ENCODE data around the gene APEX2. TPM values are rescaled to one million over a fixed set of nuclear protein-coding genes. Genes with fewer than 3 reads are reported as not detected.

Gene APEX2
- total RNA-seq, 1 donor from 2014 or later: 19.6 TPM

DNA sequence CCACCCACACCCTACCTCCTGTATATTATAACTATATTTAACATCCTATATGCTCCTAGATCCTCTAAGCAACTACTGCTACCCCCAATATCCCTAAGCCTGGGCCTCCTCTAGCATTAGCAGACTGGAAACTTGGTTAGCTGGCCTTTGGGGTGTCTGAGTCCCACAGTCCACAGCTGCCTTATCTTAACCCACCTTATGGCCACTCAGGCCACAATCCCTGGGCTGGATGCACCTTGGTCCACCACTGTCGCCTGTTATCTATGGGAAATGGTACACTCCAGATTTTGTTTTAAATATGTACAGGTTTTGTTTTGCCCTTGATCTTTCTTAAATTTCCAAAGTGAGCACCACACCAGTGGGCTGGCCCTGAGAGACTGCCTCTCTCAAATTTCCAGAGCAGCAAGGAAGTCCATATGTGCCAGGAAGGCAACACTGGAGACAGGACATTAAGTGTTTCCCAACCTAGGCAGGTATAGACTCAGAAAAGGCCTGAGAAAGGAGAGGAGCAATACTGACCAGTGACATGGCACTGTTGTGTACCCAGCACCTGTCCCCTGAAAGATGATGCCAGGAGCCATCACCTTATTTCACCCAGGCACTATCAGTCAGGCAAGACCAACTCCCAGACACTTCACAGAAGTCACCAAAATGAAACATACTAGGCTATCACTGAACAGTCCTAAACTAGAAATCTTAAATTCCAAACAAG is 7.1 kb upstream of the APEX2 start:
- TF ChIP-seq, protein P1, sequence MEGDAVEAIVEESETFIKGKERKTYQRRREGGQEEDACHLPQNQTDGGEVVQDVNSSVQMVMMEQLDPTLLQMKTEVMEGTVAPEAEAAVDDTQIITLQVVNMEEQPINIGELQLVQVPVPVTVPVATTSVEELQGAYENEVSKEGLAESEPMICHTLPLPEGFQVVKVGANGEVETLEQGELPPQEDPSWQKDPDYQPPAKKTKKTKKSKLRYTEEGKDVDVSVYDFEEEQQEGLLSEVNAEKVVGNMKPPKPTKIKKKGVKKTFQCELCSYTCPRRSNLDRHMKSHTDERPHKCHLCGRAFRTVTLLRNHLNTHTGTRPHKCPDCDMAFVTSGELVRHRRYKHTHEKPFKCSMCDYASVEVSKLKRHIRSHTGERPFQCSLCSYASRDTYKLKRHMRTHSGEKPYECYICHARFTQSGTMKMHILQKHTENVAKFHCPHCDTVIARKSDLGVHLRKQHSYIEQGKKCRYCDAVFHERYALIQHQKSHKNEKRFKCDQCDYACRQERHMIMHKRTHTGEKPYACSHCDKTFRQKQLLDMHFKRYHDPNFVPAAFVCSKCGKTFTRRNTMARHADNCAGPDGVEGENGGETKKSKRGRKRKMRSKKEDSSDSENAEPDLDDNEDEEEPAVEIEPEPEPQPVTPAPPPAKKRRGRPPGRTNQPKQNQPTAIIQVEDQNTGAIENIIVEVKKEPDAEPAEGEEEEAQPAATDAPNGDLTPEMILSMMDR (IDR thresholded peaks at IDR 0.05): no peak
- DNase-seq (no peak), ATAC-seq (ENCODE audit: low read depth) (no peak)
- Mint-ChIP-seq H3K27ac (no peak overlapping the region), H3K36me3 (ENCODE audit: low read depth) (no peaks in the 10 kb centered on the region), H3K9me3 (no peaks in the 10 kb centered on the region), H3K27me3 (no peaks in the 10 kb centered on the region), H3K4me3 (no peak overlapping the region), H3K4me1 (peaks cover 8% of the 10 kb centered on the region)
- intact Hi-C loops (cut with micrococcal nuclease): no loop called here
- CTCF ChIA-PET: no interaction called here
- POLR2A ChIA-PET: no interaction called here

DNA sequence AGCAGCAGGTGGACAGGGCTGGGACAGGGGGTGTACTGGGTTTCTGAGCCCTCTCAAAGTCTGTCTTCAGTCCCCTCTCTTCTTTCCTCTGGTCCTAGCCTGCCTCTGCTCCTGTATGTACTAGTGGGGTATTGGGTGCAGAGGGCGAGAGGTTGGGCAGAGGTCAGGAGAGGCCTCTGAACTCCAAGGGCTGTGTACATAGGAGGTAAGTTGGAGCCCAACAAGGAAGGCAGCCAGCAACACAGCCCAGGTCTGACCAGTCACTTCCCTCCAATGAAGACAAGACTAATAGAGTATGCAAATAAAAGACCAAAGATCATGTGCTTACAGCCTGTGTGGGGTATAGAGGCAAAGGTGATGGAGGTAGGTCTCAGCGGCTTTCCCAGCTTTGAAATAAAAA is 6.1 kb upstream of the APEX2 start, which contains the start of gene PFKFB1:
TSS of gene PFKFB1 (minus strand) at position 90 of the 400 bp plus-strand sequence. CDS start 181 bp downstream, outside the sequence.
- TF ChIP-seq, protein P1 (IDR thresholded peaks at IDR 0.05): no peak
- Mint-ChIP-seq H3K36me3 (ENCODE audit: low read depth) (no peaks in the 10 kb centered on the region), H3K4me1 (peaks cover 8% of the 10 kb centered on the region), H3K27ac (peak within 1 kb of the TSS; percentile 63), H3K27me3 (no peaks in the 10 kb centered on the region), H3K9me3 (no peaks in the 10 kb centered on the region), H3K4me3 (no peak within 1 kb of the TSS)
- intact Hi-C loops (cut with micrococcal nuclease): no loop called here
- POLR2A ChIA-PET: no interaction called here
- DNase-seq (no peak), ATAC-seq (ENCODE audit: low read depth) (no peak)
- CTCF ChIA-PET: no interaction called here

DNA sequence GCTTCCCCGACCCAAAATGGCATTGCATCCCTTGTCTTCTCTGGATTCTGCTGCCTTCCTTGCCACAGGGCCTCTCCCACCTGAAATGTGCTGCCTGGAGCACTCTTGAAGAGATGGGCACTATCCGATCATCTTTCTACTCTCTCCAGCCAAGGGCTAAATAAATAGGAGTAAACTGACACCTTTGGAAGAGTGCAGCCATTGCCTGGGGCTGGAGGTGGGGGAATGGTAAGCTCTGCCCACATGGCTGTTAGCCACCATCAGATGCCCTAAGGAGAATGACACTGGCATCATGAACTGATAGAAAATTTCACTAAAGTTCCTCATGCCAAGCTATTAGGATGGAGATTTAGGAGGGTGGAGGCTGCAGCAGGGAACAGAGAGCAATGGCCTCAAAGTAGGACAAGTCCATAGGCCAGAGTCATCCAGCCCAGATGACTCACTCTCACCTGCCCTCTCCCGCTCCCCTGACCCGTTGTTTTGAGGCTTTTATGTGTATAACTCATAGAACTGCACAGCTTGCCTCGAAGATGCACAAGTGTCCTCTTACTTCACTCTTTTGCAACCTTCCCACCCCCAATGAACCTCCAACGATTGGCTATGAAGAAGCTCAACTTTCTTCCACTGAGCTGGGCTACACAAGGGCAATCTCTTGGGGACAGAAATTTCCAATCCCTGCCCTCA is 5.4 kb upstream of the APEX2 start:
- POLR2A ChIA-PET: no interaction called here

DNA sequence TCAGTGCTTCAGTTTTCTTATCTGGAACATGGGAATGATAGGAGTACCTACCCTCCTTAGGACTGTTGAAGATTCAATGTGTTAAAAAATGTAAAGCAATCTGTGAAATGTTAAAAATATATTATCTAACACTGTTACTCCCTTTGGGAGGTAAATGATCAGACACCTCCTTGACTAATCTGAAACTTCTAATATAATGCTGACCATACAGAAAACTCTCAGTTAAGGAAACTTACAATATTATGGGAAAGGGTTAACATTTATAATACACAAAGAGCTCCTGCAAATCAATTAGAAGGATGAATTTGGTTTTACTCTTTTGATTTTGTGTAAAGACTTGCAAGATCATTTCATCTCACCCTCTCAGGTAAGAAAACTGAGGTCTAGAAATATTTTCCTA is 4.5 kb upstream of the APEX2 start:
- Mint-ChIP-seq H3K27me3 (no peaks in the 10 kb centered on the region), H3K36me3 (ENCODE audit: low read depth) (peaks cover 2% of the 10 kb centered on the region), H3K4me1 (peaks cover 14% of the 10 kb centered on the region), H3K27ac (no peak overlapping the region), H3K9me3 (no peaks in the 10 kb centered on the region), H3K4me3 (no peak overlapping the region)
- DNase-seq: no peak
- no peak for ATAC-seq (ENCODE audit: low read depth)
- POLR2A ChIA-PET: no interaction called here
- CTCF ChIA-PET: no interaction called here
- TF ChIP-seq, protein P1 (IDR thresholded peaks at IDR 0.05): no peak
- intact Hi-C loops (cut with micrococcal nuclease): no loop called here

More for the DNA sequence above, 5.4 kb upstream of the APEX2 start:
- no peak for DNase-seq
- intact Hi-C loops (cut with micrococcal nuclease): no loop called here
- Mint-ChIP-seq H3K4me3 (no peak overlapping the region), H3K27ac (peak overlapping the region; percentile 63), H3K4me1 (peaks cover 14% of the 10 kb centered on the region), H3K36me3 (ENCODE audit: low read depth) (no peaks in the 10 kb centered on the region), H3K27me3 (no peaks in the 10 kb centered on the region), H3K9me3 (no peaks in the 10 kb centered on the region)
- ATAC-seq (ENCODE audit: low read depth): no peak
- CTCF ChIA-PET: no interaction called here
- TF ChIP-seq, protein P1 (IDR thresholded peaks at IDR 0.05): no peak

DNA sequence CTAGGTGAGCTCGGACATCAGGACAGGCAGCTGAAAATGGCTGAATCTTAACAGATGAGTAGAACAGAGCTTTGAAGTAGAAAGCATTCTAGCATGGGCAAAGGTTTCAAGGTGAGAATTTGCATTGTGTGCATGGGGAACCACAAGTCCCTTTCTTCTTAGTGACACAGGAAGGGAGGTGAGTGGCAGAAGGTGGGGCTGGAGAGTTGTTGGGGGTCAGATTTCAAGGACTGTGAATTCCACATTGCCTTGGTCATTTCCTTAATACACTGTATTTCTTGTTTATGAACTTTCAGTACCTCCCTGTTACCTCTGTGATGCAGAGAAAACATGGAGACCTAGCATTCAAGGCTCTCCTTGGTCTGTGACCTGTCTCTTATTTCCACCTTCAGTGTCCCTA is 4.1 kb downstream of the APEX2 start:
- CTCF ChIA-PET: no interaction called here
- DNase-seq: no peak
- peaks cover 17% of the 10 kb centered on the region for H3K4me1 Mint-ChIP-seq

More for the DNA sequence above, 4.1 kb downstream of the APEX2 start:
- no peak for ATAC-seq (ENCODE audit: low read depth)
- peaks cover 52% of the 10 kb centered on the region for H3K36me3 Mint-ChIP-seq (ENCODE audit: low read depth)
- intact Hi-C loops (cut with micrococcal nuclease): loop anchor here (10.0 kb wide), 2 partner anchors 559 to 1319 kb away; partner anchors contain the start of genes HUWE1 and TSR2
- TF ChIP-seq, protein P1 (IDR thresholded peaks at IDR 0.05): no peak
- H3K27me3 Mint-ChIP-seq: no peaks in the 10 kb centered on the region
- POLR2A ChIA-PET: no interaction called here
- H3K4me3 Mint-ChIP-seq: no peak overlapping the region
- H3K9me3 Mint-ChIP-seq: no peaks in the 10 kb centered on the region
- no peak overlapping the region for H3K27ac Mint-ChIP-seq

Measured in activated B cell treated with CpG ODN at 0.5 μM for 24 hours (primary cell).